SK-N-SH treated with all-trans-retinoic acid at 6 μM for 48 hours (cell line): Measurements from ENCODE around the gene NKAP.

Experiments
- ATAC-seq: fragments of 200-7000 bp; cut with Tn5 transposase; 3 replicates; pipeline ENCODE4 v1.9.1; 2020; ENCODE audit warnings: mild to moderate bottlenecking, moderate library complexity
- ARNTL ChIP-seq: fragments of 450-650 bp; formaldehyde crosslinking; IDR thresholded peaks from 2 replicates; pipeline ENCODE4 v1.5.0; 2020; ENCODE audit warnings: low read depth, mild to moderate bottlenecking, moderate library complexity, borderline replicate concordance
- BACH2 ChIP-seq: fragments of 250-450 bp; sonication (Bioruptor Pico); IDR thresholded peaks from 2 replicates; pipeline ENCODE4 v1.9.0; 2021; ENCODE audit warnings: mild to moderate bottlenecking, borderline replicate concordance
- ESRRG ChIP-seq: fragments of 250-450 bp; sonication (Bioruptor Pico); IDR thresholded peaks from 2 replicates; pipeline ENCODE4 v1.6.1; 2021; ENCODE audit warnings: mild to moderate bottlenecking
- GLIS3 ChIP-seq: fragments of 250-450 bp; sonication (Bioruptor Pico); IDR thresholded peaks from 2 replicates; pipeline ENCODE4 v1.5.0; 2020; ENCODE audit warnings: mild to moderate bottlenecking, moderate library complexity
- ISL1 ChIP-seq: fragments of 250-450 bp; sonication (Bioruptor Pico); IDR thresholded peaks from 2 replicates; pipeline ENCODE4 v2.1.2; 2022; ENCODE audit warnings: mild to moderate bottlenecking, moderate library complexity
- OSR1 ChIP-seq: fragments of 250-450 bp; sonication (Bioruptor Pico); IDR thresholded peaks from 2 replicates; pipeline ENCODE4 v1.8.0; 2022; ENCODE audit warnings: moderate library complexity, mild to moderate bottlenecking, inconsistent platforms
- PATZ1 ChIP-seq: fragments of 250-450 bp; sonication (Bioruptor Pico); IDR thresholded peaks from 2 replicates; pipeline ENCODE4 v1.8.0; 2020; ENCODE audit warnings: mild to moderate bottlenecking, moderate library complexity, borderline replicate concordance
- POU6F1 ChIP-seq: fragments of 250-450 bp; sonication (Bioruptor Pico); IDR thresholded peaks from 2 replicates; pipeline ENCODE4 v1.8.0; 2021; ENCODE audit warnings: low read depth, mild to moderate bottlenecking, moderate library complexity, borderline replicate concordance
- PPARA ChIP-seq: fragments of 250-450 bp; sonication (Bioruptor Pico); IDR thresholded peaks from 2 replicates; pipeline ENCODE4 v1.5.0; 2020; ENCODE audit warnings: mild to moderate bottlenecking, borderline replicate concordance
- RARB ChIP-seq: fragments of 250-450 bp; sonication (Bioruptor Pico); IDR thresholded peaks from 2 replicates; pipeline ENCODE4 v1.8.0; 2021; ENCODE audit warnings: mild to moderate bottlenecking, moderate library complexity
- SNAI2 ChIP-seq: fragments of 250-450 bp; sonication (Bioruptor Pico); IDR thresholded peaks from 2 replicates; pipeline ENCODE4 v1.5.0; 2020; ENCODE audit warnings: mild to moderate bottlenecking, moderate library complexity
- TOX ChIP-seq: fragments of 250-450 bp; sonication (Bioruptor Pico); IDR thresholded peaks from 2 replicates; pipeline ENCODE4 v1.8.0; 2021; ENCODE audit warnings: mild to moderate bottlenecking, moderate library complexity, borderline replicate concordance
- ZFP3 ChIP-seq: fragments of 250-450 bp; sonication (Bioruptor Pico); IDR thresholded peaks from 2 replicates; pipeline ENCODE4 v1.5.0; 2020; ENCODE audit warnings: mild to moderate bottlenecking, moderate library complexity
- ZFP30 ChIP-seq: fragments of 450-650 bp; formaldehyde crosslinking; IDR thresholded peaks from 2 replicates; pipeline ENCODE4 v1.5.0; 2022; ENCODE audit warnings: mild to moderate bottlenecking, moderate library complexity
- ZNF565 ChIP-seq: fragments of 450-650 bp; formaldehyde crosslinking; conservative IDR thresholded peaks from 2 replicates; pipeline ENCODE4 v1.5.0; 2020; ENCODE audit warnings: low read depth, mild to moderate bottlenecking, moderate library complexity
- ZNF70 ChIP-seq: fragments of 450-650 bp; formaldehyde crosslinking; IDR thresholded peaks from 2 replicates; pipeline ENCODE4 v1.5.0; 2020; ENCODE audit warnings: mild to moderate bottlenecking, moderate library complexity
- ZNF8 ChIP-seq: fragments of 450-650 bp; formaldehyde crosslinking; IDR thresholded peaks from 2 replicates; pipeline ENCODE4 v1.5.0; 2020; ENCODE audit warnings: mild to moderate bottlenecking, moderate library complexity
- TF ChIP-seq, protein P1 (sequence below): fragments of 250-450 bp; sonication (Bioruptor Pico); IDR thresholded peaks from 2 replicates; pipeline ENCODE4 v1.5.0; 2020; ENCODE audit warnings: mild to moderate bottlenecking, moderate library complexity
- TF ChIP-seq, protein P2 (sequence below): fragments of 250-450 bp; sonication (Bioruptor Pico); IDR thresholded peaks from 2 replicates; pipeline ENCODE4 v1.5.1; 2020; ENCODE audit warnings: low read depth, mild to moderate bottlenecking, moderate library complexity
- TF ChIP-seq, protein P3 (sequence below): fragments of 250-450 bp; sonication (Bioruptor Pico); IDR thresholded peaks from 2 replicates; pipeline ENCODE4 v1.5.1; 2021; ENCODE audit warnings: mild to moderate bottlenecking, moderate library complexity

Gene NKAP

DNA sequence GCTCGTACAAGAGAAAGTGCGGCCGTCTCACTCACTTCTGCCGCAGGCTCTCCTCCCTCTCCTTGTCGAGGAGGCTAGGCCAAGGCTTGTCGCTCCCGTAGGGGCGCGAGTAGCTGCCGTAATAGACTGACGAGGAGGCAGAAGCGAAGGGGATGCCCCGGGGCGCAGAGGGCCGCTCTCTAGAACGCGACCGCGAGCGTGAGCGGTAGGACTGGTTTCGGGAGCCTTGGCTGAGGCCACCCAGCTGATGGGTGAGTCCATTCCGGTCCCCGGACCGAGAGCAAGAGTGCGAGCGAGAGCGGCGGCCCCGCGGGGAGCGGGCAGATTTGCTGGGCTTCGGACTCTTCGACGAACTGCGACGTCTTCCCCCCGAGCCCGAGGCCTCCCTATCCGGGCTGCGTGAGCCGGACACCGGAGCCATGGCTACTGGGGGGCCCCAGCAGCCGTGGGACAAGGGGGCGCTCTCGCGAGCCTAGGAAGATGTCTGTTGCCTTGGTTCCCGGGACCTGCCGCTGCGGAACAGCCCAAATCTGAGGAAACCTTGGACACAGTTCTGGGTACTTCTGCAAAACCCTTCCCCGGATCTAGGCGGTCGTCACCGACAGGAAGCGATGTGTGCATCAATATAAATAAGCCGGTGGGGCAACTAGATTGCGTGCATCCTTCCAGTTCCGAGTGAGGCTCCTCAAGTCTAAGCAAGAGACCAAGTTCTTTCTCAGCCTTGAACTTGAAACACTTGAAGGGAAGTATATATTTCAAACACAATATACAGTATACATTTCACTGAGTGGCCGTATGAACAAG lies at the start of gene NKAP:
Gene NKAP (minus strand): TSS at position 567 of the 804 bp plus-strand sequence. CDS start 146 bp downstream, at position 421.
- TF ChIP-seq PATZ1 (peak; percentile 89; the same call in 1 of the 2 replicates), ZFP3 (CRISPR knock-in tag) (peak; percentile 75), ZNF70 (CRISPR knock-in tag) (no peak), GLIS3 (CRISPR knock-in tag) (no peak), ZNF8 (no peak), ARNTL (CRISPR knock-in tag) (no peak), POU6F1 (CRISPR knock-in tag) (no peak), ZNF565 (CRISPR knock-in tag) (0 out of 2 replicates have a peak, but pooled peaks have one; percentile 41), ZFP30 (CRISPR knock-in tag) (no peak), PPARA (CRISPR knock-in tag) (peak; percentile 64; the same call in 1 of the 2 replicates), RARB (CRISPR knock-in tag) (0 out of 2 replicates have a peak, but pooled peaks have one; percentile 31)
- TF ChIP-seq, protein P1, sequence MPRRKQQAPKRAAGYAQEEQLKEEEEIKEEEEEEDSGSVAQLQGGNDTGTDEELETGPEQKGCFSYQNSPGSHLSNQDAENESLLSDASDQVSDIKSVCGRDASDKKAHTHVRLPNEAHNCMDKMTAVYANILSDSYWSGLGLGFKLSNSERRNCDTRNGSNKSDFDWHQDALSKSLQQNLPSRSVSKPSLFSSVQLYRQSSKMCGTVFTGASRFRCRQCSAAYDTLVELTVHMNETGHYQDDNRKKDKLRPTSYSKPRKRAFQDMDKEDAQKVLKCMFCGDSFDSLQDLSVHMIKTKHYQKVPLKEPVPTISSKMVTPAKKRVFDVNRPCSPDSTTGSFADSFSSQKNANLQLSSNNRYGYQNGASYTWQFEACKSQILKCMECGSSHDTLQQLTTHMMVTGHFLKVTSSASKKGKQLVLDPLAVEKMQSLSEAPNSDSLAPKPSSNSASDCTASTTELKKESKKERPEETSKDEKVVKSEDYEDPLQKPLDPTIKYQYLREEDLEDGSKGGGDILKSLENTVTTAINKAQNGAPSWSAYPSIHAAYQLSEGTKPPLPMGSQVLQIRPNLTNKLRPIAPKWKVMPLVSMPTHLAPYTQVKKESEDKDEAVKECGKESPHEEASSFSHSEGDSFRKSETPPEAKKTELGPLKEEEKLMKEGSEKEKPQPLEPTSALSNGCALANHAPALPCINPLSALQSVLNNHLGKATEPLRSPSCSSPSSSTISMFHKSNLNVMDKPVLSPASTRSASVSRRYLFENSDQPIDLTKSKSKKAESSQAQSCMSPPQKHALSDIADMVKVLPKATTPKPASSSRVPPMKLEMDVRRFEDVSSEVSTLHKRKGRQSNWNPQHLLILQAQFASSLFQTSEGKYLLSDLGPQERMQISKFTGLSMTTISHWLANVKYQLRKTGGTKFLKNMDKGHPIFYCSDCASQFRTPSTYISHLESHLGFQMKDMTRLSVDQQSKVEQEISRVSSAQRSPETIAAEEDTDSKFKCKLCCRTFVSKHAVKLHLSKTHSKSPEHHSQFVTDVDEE (CRISPR knock-in tag): no peak
- ATAC-seq: peak; percentile 94

DNA sequence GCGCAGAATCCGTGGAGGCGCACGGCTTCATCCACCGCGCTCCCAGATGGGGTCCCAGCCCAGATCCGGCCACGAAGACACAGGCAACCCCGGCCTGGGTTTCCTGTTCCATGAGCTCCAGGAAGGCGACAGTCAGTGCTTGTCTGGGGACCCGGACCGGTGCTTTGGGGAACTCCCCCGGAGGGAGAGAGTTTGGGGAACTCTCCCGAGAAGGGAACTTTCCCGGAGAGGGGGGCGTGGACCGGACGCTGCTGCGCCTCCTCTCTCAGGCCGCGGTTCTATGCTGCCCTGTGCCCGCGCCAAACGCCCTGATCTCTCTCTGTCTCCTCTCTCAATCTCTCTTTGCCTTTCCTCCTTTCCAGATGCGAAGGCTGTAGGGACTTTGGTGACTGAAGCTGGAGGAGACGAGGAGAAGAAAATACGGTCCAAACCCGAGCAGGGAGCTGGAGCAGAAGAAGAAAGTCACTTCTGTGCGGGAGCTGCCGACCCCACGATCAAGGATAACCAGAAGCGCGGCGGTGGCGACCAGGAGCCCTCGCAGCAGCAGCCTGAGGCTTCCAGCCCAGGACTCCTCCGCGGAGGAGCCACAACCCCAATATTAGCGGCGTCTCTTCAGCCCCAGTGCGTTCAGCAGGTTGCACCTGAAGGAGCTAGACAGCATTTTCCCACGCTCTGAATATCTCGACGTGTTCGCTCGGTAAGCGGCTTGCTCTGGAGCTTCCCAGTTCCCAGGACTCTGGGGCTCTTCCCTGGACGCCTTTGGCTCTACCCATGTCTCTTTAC lies 47.6 kb upstream of the NKAP start:
- ATAC-seq: peak; percentile 57

More for the DNA sequence above, 47.6 kb upstream of the NKAP start:
- TF ChIP-seq, protein P2, sequence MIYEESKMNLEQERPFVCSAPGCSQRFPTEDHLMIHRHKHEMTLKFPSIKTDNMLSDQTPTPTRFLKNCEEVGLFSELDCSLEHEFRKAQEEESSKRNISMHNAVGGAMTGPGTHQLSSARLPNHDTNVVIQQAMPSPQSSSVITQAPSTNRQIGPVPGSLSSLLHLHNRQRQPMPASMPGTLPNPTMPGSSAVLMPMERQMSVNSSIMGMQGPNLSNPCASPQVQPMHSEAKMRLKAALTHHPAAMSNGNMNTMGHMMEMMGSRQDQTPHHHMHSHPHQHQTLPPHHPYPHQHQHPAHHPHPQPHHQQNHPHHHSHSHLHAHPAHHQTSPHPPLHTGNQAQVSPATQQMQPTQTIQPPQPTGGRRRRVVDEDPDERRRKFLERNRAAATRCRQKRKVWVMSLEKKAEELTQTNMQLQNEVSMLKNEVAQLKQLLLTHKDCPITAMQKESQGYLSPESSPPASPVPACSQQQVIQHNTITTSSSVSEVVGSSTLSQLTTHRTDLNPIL (CRISPR knock-in tag): no peak
- TF ChIP-seq TOX (CRISPR knock-in tag): no peak
- TF ChIP-seq ZFP30 (CRISPR knock-in tag): no peak
- TF ChIP-seq ZNF8: no peak
- TF ChIP-seq ARNTL (CRISPR knock-in tag): no peak
- no peak for TF ChIP-seq ESRRG (CRISPR knock-in tag)
- no peak for TF ChIP-seq ZNF565 (CRISPR knock-in tag)
- TF ChIP-seq ZNF70 (CRISPR knock-in tag): no peak
- TF ChIP-seq ISL1 (CRISPR knock-in tag): no peak
- no peak for TF ChIP-seq ZFP3 (CRISPR knock-in tag)
- TF ChIP-seq, protein P3, sequence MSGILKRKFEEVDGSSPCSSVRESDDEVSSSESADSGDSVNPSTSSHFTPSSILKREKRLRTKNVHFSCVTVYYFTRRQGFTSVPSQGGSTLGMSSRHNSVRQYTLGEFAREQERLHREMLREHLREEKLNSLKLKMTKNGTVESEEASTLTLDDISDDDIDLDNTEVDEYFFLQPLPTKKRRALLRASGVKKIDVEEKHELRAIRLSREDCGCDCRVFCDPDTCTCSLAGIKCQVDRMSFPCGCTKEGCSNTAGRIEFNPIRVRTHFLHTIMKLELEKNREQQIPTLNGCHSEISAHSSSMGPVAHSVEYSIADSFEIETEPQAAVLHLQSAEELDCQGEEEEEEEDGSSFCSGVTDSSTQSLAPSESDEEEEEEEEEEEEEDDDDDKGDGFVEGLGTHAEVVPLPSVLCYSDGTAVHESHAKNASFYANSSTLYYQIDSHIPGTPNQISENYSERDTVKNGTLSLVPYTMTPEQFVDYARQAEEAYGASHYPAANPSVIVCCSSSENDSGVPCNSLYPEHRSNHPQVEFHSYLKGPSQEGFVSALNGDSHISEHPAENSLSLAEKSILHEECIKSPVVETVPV (CRISPR knock-in tag): no peak
- no peak for TF ChIP-seq OSR1
- TF ChIP-seq BACH2: no peak
- TF ChIP-seq PPARA (CRISPR knock-in tag): no peak
- TF ChIP-seq, protein P1 (CRISPR knock-in tag): no peak
- TF ChIP-seq SNAI2 (CRISPR knock-in tag): no peak
